HEK293T (cell line): ENCODE data around the gene GRAMD1A.

Experiments
- CTBP1 ChIP-seq: fragments of 450-650 bp; IDR thresholded peaks from 2 replicates; pipeline ENCODE4 v1.6.1; 2016; ENCODE audit warnings: borderline replicate concordance
- FOXA1 ChIP-seq: fragments of 450-650 bp; IDR thresholded peaks from 2 replicates; pipeline ENCODE4 v1.6.1; 2016; ENCODE audit warnings: mild to moderate bottlenecking
- FOXK2 ChIP-seq: fragments of 450-650 bp; IDR thresholded peaks from 2 replicates; pipeline ENCODE4 v1.6.1; 2016; ENCODE audit warnings: mild to moderate bottlenecking
- FOXM1 ChIP-seq: fragments of 450-650 bp; IDR thresholded peaks from 2 replicates; pipeline ENCODE4 v1.6.1; 2017; ENCODE audit warnings: mild to moderate bottlenecking, borderline replicate concordance
- SP1 ChIP-seq: fragments of 450-650 bp; IDR thresholded peaks from 2 replicates; pipeline ENCODE4 v1.6.1; 2017
- SUZ12 ChIP-seq: fragments of 450-650 bp; IDR thresholded peaks from 2 replicates; pipeline ENCODE4 v1.6.1; 2016; ENCODE audit warnings: mild to moderate bottlenecking
- TF ChIP-seq, protein P1 (sequence below): fragments of 450-650 bp; IDR thresholded peaks from 2 replicates; pipeline ENCODE4 v1.6.1; 2016

- TF ChIP-seq FOXK2 (no peak), FOXM1 (no peak), FOXA1 (no peak), SUZ12 (no peak), CTBP1 (no peak), SP1 (no peak)
- TF ChIP-seq, protein P1, sequence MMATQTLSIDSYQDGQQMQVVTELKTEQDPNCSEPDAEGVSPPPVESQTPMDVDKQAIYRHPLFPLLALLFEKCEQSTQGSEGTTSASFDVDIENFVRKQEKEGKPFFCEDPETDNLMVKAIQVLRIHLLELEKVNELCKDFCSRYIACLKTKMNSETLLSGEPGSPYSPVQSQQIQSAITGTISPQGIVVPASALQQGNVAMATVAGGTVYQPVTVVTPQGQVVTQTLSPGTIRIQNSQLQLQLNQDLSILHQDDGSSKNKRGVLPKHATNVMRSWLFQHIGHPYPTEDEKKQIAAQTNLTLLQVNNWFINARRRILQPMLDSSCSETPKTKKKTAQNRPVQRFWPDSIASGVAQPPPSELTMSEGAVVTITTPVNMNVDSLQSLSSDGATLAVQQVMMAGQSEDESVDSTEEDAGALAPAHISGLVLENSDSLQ: no peak
Measured at GRCh38 chr19:34976611-34977010, 23.5 kb upstream of the GRAMD1A start.
